ENCODE measurements around the gene C17orf114.

DNA sequence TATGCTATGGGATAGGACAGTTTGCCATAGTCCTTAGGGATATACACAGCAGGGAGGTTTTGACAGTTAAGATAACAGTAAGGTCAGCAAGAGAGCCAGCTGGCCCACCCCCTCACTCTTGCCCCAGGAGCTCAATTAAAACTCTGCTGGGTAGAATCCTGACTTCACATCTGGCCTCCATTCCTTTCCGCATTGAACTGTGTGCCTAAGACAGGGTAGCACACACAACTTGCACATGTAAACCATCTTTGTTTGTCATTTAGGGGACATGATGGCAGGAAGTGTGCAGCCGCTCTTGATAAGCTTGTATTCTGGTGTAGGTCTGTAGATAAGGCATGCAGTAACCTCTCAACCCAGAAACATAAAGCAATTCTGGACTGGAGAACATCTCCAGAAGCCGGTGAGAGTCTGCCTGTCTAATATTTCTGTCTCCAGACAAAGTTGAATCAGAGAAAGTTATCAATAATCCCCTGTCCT, 36.2 kb upstream of the C17orf114 start:
- no peak for TF ChIP-seq CTCF (conservative IDR thresholded peaks at IDR 0.05; ENCODE audit: low read depth, low read length)
- TF ChIP-seq EZH2 (IDR thresholded peaks at IDR 0.05; ENCODE audit: borderline replicate concordance, low read depth, low read length, poor library complexity, severe bottlenecking), result no peak

All from A673 (cell line).